ENCODE results near the gene SMPD4. TPM values are rescaled to one million over a fixed set of nuclear protein-coding genes. Genes with fewer than 3 reads are reported as not detected.
"Not testable (repeated sequence)": the region's sequence is repeated elsewhere in the genome, so short reads cannot be mapped to it uniquely, and the experiment has no call there.

Gene SMPD4
- total RNA-seq, 4 donors from 2014 or later: 29.7 to 44.4 (median 38.6) TPM

DNA sequence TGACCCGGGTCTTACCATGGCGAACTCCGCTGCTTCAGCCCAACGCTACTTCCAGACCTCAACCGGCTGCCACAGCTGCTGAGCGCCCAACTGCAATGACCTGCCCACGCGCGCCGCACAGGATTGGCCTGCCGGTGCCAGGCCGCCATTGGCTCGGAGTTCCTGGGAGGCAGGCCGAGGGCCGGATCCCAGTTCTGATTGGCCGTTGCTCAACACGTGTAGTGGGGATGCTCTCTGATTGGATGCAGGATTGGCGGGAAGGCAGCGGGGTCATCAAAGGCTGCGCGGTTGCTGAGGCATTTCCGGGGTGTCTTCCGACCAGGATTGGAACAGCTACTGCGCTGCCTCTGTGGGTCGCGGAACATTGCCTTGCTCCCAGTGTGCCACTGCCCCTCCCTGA is 16.9 kb upstream of the SMPD4 start, which contains the start of gene TUBA3E:
Gene TUBA3E, minus strand, starts transcription at position 97 of the 400 bp plus-strand sequence. Its CDS starts 79 bp downstream, at position 18.
- 95 to 100% methylated on average over 5 to 19 of the region's 26 CpGs for WGBS, 2 donors
- peak in 1 of 2 donors; percentile 36 for DNase-seq (ENCODE audit: low spot score in 2 of 2)

DNA sequence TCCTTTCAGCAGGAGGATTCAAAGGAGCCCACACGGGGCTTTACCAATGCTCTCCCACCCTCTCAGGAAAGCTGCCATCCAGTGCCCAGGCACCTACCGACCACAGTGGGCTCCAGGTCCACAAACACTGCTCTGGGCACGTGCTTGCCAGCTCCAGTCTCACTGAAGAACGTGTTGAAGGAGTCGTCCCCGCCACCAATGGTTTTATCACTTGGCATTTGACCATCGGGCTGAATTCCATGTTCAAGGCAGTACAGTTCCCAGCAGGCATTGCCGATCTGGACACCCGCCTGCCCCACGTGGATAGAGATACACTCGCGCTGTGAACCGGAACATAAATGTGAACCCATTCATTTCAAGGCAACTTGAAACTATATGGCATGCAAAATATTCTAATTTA is 14.7 kb upstream of the SMPD4 start:
- intact Hi-C loops (cut with DNase I; ENCODE audit: low total_unique reads); H3K4me3 ChIP-seq (ENCODE audit: low read depth, poor library complexity, severe bottlenecking): not testable (repeated sequence)
- WGBS, 2 donors: 87 to 92% methylated on average over 8 to 9 of the region's 13 CpGs
- DNase-seq (ENCODE audit: low spot score in 2 of 2): peak in 1 of 2 donors; percentile 6

More for the DNA sequence above, 16.9 kb upstream of the SMPD4 start, which contains the start of gene TUBA3E:
- intact Hi-C loops (cut with DNase I; ENCODE audit: low total_unique reads): no loop called here
- no peak for TF ChIP-seq POLR2A (IDR thresholded peaks at IDR 0.05)
- TF ChIP-seq, protein P1, sequence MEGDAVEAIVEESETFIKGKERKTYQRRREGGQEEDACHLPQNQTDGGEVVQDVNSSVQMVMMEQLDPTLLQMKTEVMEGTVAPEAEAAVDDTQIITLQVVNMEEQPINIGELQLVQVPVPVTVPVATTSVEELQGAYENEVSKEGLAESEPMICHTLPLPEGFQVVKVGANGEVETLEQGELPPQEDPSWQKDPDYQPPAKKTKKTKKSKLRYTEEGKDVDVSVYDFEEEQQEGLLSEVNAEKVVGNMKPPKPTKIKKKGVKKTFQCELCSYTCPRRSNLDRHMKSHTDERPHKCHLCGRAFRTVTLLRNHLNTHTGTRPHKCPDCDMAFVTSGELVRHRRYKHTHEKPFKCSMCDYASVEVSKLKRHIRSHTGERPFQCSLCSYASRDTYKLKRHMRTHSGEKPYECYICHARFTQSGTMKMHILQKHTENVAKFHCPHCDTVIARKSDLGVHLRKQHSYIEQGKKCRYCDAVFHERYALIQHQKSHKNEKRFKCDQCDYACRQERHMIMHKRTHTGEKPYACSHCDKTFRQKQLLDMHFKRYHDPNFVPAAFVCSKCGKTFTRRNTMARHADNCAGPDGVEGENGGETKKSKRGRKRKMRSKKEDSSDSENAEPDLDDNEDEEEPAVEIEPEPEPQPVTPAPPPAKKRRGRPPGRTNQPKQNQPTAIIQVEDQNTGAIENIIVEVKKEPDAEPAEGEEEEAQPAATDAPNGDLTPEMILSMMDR (IDR thresholded peaks at IDR 0.05): no peak
- H3K4me3 ChIP-seq (ENCODE audit: low read depth, poor library complexity, severe bottlenecking): no peak within 1 kb of the TSS

DNA sequence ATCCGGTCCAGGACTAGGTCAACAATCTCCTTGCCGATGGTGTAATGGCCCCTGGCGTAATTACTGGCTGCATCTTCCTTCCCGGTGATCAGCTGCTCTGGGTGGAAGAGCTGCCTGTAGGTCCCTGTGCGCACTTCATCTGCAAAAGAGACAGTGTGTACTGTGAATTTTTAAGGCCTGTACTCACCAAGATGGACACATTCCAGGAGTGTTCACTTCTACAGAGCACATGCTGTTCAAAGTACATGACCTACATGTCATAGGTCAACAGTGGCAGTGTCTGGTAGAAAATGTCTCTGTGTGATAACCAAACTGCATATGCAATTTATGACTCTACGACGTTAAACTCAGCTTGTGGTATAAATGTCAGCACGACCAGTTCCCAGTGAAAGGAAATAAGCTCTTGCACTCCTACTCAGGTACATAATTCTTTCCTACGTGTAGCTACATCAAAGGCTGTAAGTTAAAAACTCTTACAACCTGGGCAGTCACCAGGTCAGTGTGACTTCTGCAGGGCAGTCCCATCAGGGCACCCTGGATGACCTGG is 13.8 kb upstream of the SMPD4 start:
- H3K4me3 ChIP-seq (ENCODE audit: low read depth, poor library complexity, severe bottlenecking); DNase-seq (ENCODE audit: low spot score in 2 of 2); intact Hi-C loops (cut with DNase I; ENCODE audit: low total_unique reads): not testable (repeated sequence)
- 77 to 83% methylated on average over 9 of the region's 9 CpGs for WGBS, 2 donors

DNA sequence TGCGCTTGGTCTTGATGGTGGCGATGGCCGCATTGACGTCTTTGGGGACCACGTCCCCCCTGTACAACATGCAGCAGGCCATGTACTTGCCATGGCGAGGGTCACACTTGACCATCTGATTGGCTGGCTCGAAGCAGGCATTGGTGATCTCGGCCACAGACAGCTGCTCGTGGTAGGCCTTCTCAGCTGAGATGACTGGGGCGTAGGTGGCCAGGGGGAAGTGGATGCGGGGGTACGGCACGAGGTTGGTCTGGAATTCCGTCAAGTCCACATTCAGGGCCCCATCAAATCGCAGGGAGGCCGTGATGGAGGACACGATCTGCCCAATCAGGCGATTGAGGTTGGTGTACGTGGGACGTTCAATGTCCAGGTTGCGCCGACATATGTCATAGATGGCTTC is 12.4 kb upstream of the SMPD4 start:
- H3K4me3 ChIP-seq (ENCODE audit: low read depth, poor library complexity, severe bottlenecking); intact Hi-C loops (cut with DNase I; ENCODE audit: low total_unique reads): not testable (repeated sequence)
- DNase-seq (ENCODE audit: low spot score in 2 of 2): peak in 1 of 2 donors; percentile 76
- 89 to 93% methylated on average over 15 to 22 of the region's 22 CpGs for WGBS, 2 donors

DNA sequence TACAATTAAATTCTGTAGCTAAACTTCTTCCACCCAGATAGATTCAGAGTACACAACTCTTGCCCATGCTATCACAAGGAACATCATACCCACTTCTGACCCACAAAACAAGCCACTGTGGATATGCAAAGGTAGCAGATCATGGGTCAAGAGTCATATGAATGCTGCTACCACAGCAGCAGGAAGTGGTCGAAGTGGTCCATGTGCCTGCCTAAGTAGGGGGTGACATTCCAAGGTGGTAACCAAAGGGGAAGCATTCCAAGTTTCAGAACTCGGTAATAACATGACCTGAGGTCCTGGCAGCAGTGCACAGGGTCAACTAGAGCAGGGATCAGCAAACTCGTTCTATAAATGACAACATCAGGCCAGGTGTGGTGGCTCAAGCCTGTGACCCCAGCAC is 11.0 kb upstream of the SMPD4 start:
- intact Hi-C loops (cut with DNase I; ENCODE audit: low total_unique reads); H3K4me3 ChIP-seq (ENCODE audit: low read depth, poor library complexity, severe bottlenecking): not testable (repeated sequence)
- DNase-seq (ENCODE audit: low spot score in 2 of 2): peak in 1 of 2 donors; percentile 13
- 77 to 83% methylated on average over 3 of the region's 3 CpGs for WGBS, 2 donors

DNA sequence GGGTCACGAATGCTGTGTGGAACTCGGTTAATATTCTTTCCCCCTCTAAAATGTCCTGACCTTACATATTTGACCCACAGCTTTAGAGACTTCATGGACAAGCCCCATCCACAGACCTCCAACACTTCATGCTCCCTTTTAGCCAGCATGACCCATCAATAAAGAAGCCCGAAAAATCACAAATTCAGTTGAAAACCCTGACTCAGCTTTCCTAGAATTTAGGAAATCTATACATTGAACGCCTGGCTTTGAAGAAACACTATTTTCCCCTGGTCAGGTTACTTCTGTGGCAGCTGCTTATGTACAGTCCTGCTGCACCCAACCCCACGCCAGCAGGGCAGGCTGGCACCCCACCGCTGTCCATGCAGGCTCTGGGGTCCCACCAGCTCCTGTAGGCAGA is 9.9 kb upstream of the SMPD4 start:
- WGBS, 2 donors: 92 to 95% methylated on average over 6 of the region's 6 CpGs
- intact Hi-C loops (cut with DNase I; ENCODE audit: low total_unique reads); H3K4me3 ChIP-seq (ENCODE audit: low read depth, poor library complexity, severe bottlenecking): not testable (repeated sequence)
- DNase-seq (ENCODE audit: low spot score in 2 of 2): peak in 1 of 2 donors; percentile 31

DNA sequence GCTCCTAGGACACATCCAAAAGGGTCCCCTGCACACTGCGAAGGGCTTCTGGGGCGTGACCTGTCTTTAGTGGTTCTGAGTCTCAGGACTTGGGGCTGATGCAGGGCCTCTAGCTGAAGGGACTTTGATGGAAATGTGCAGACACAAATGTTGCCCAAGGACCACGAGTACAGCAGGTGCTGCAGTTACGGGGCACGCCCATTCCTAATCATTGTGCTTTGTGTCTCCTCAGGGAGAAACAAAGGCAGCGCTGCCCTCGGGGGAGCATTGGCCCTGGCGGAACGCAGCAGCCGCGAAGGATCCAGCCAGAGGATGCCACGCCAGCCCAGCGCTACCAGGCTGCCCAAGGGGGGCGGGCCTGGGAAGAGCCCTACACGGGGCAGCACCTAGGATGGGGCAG is 8.8 kb upstream of the SMPD4 start:
- no peak overlapping the region for H3K4me3 ChIP-seq (ENCODE audit: low read depth, poor library complexity, severe bottlenecking)
- intact Hi-C loops (cut with DNase I; ENCODE audit: low total_unique reads): no loop called here
- no peak for TF ChIP-seq POLR2A (IDR thresholded peaks at IDR 0.05)
- TF ChIP-seq, protein P1 (IDR thresholded peaks at IDR 0.05): no peak
- no peak for DNase-seq (ENCODE audit: low spot score in 2 of 2)
- 86% methylated on average over 15 of the region's 15 CpGs for WGBS, 2 donors

DNA sequence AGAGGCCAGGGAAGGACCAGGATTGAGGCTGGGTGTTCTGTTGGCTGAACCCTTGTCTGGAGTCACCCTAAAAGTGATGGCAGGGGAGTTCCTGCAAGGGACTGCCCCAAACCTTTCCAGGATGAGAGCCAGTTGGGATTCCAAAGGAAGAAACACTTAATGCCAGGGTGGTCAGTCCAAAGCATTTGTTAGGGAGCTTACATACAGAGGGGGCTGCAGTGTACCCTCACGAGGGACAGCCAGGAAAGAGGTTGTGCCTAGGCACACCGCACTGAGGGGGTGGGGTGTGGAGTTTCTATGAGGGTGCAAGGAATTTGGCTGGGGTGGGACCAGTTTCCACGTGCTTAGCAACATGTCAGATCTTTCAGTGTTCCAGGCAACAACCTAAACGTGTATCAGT is 7.6 kb upstream of the SMPD4 start:
- DNase-seq (ENCODE audit: low spot score in 2 of 2); H3K4me3 ChIP-seq (ENCODE audit: low read depth, poor library complexity, severe bottlenecking): not testable (repeated sequence)
- 81 to 91% methylated on average over 2 to 4 of the region's 4 CpGs for WGBS, 2 donors
- intact Hi-C loops (cut with DNase I; ENCODE audit: low total_unique reads): loop anchor here (10.0 kb wide), 1 partner anchor 156 kb away; the partner anchor contains the start of gene IMP4

DNA sequence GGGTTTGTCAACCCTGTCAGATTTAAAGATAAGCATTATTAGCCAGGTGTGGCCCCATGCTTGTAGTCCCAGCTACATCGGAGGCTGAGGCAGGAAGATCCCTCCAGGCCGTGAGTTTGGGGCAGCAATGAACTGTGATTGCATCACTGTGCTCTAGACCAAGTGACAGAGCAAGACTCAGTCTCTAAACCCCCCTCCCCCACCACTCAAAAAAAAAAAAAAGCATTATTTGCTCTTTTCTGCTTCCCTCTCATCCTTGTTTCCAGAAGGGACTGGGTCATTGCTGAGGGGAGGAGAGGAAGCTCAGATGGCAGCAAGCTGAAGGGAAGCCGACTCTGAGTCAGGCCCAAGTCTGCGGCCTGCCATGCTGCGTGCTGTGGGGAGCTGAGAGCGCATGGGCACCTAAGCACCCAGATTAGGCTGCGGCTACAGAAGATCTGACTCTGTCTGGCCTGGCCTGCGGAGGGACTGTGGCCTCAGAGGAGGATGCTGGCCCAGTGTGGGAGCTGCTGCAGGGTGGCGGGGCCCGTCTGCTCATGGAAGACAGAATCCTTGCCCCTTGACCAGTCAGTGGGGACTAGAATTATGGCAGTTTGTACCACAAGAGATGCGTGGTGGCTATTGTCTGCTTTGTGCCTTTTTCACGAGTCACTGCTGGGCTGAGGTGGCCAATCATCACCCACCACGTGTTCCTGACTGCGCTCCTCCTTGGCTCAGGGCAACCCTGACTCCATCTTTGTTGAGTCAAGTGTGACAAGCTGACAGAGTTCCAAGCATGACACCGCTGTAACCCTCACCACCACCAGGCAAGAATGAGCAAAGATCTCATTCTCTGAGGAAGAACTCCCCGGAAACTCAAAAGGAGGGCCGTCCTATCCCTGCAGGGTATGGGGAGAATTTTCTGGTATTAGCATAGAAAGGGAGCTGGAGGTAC is 6.7 kb upstream of the SMPD4 start:
- intact Hi-C loops (cut with DNase I; ENCODE audit: low total_unique reads): loop anchor here (10.0 kb wide), 1 partner anchor 157 kb away; the partner anchor contains the start of gene IMP4
- not testable (repeated sequence) for H3K4me3 ChIP-seq (ENCODE audit: low read depth, poor library complexity, severe bottlenecking); DNase-seq (ENCODE audit: low spot score in 2 of 2)
- WGBS, 2 donors: 88 to 89% methylated on average over 16 to 17 of the region's 17 CpGs

All from lower leg skin (tissue), 4 donors.